Activated T-cell treated with anti-CD3 and anti-CD28 coated beads, Interleukin-2, amount 50 U/mL, for 4 hours (primary cell): Measurements from ENCODE around the gene ITGB1BP2. TPM values are rescaled to one million over a fixed set of nuclear protein-coding genes. Genes with fewer than 3 reads are reported as not detected.
"Not testable (repeated sequence)": the region's sequence is repeated elsewhere in the genome, so short reads cannot be mapped to it uniquely, and the experiment has no call there.

Experiments
- ATAC-seq, 2 donors: fragments of 200-7000 bp; cut with Tn5 transposase; one replicate each; pipeline ENCODE4 v1.10.0; 2021
- DNase-seq: peaks from one replicate; pipeline ENCODE4 v3.0.0-alpha.2; 2020
- H3K27me3 Mint-ChIP-seq: one replicate; pipeline ENCODE4 v1.8.0; 2021; ENCODE audit warnings: low read depth, mixed read lengths
- H3K36me3 Mint-ChIP-seq: one replicate; pipeline ENCODE4 v1.8.0; 2022; ENCODE audit warnings: mixed read lengths; ENCODE audit not compliant: insufficient read depth
- H3K4me1 Mint-ChIP-seq: one replicate; pipeline ENCODE4 v1.8.0; 2021; ENCODE audit warnings: low read depth, mixed read lengths
- H3K4me3 Mint-ChIP-seq: one replicate; pipeline ENCODE4 v1.8.0; 2021; ENCODE audit warnings: mild to moderate bottlenecking, moderate library complexity, mixed read lengths
- H3K9me3 Mint-ChIP-seq: one replicate; pipeline ENCODE4 v1.8.0; 2021; ENCODE audit warnings: mixed read lengths
- total RNA-seq, 3 donors: library from RNA; stranded (reverse); gene quantifications; one replicate each; pipeline ENCODE4 v1.2.1, GENCODE V29; 2021

ITGB1BP2 gene
- total RNA-seq, 3 donors from 2014 or later, result 3.0 to 3.6 (median 3.1) TPM

- H3K9me3 Mint-ChIP-seq, ATAC-seq, H3K36me3 Mint-ChIP-seq, DNase-seq, H3K27me3 Mint-ChIP-seq, H3K4me1 Mint-ChIP-seq, H3K4me3 Mint-ChIP-seq: not testable (repeated sequence)
Measured at GRCh38 chrX:71349151-71349665, 47.7 kb downstream of the ITGB1BP2 start.

GRCh38 chrX:71349867-71350266, 48.3 kb downstream of the ITGB1BP2 start:
- not testable (repeated sequence) for ATAC-seq, H3K9me3 Mint-ChIP-seq, H3K36me3 Mint-ChIP-seq, H3K4me3 Mint-ChIP-seq, H3K27me3 Mint-ChIP-seq, H3K4me1 Mint-ChIP-seq, DNase-seq

GRCh38 chrX:71352439-71352838, 50.9 kb downstream of the ITGB1BP2 start:
- H3K4me3 Mint-ChIP-seq, DNase-seq, H3K36me3 Mint-ChIP-seq, H3K9me3 Mint-ChIP-seq, ATAC-seq, H3K27me3 Mint-ChIP-seq, H3K4me1 Mint-ChIP-seq: not testable (repeated sequence)

Other genes starting within 250 kb of the ITGB1BP2 start
- 10 to 100 TPM; 55.9 to 62.7 (median 58.4) TPM for gene SNX12, start 233.4 kb upstream of the ITGB1BP2 start, total RNA-seq
- 1 to 10 TPM; 3.4 to 6.4 (median 5.2) TPM for gene FOXO4, start 205.9 kb upstream of the ITGB1BP2 start, total RNA-seq
- gene CXorf65, start 195.0 kb upstream of the ITGB1BP2 start, total RNA-seq, result 10 to 100 TPM in 1 of 3 donors, 1 to 10 TPM in 2; 6.0 to 11.3 (median 6.6) TPM
- gene IL2RG, start 190.2 kb upstream of the ITGB1BP2 start, total RNA-seq, result 100 to 1,000 TPM; 214 to 305 (median 276) TPM
- 10 to 100 TPM; 33.7 to 43.9 (median 39.8) TPM for gene MED12, start 183.2 kb upstream of the ITGB1BP2 start, total RNA-seq
- under 1 TPM; 0.38 to 0.43 (median 0.40) TPM for gene NLGN3, start 156.9 kb upstream of the ITGB1BP2 start, total RNA-seq
- gene GJB1, start 78.5 kb upstream of the ITGB1BP2 start, total RNA-seq, result not detected
- gene ZMYM3, start 47.6 kb upstream of the ITGB1BP2 start, total RNA-seq, result 10 to 100 TPM; 11.2 to 15.7 (median 13.3) TPM
- 100 to 1,000 TPM; 563 to 576 (median 574) TPM for gene NONO, start 18.1 kb upstream of the ITGB1BP2 start, total RNA-seq
- 10 to 100 TPM; 24.9 to 32.2 (median 29.0) TPM for gene TAF1, start 64.6 kb downstream of the ITGB1BP2 start, total RNA-seq
- gene OGT, start 231.4 kb downstream of the ITGB1BP2 start, total RNA-seq, result 100 to 1,000 TPM; 150 to 198 (median 166) TPM